Ishikawa (cell line): ENCODE measurements around the gene THADA.

ENCODE experiments used
- EP300 ChIP-seq: IDR thresholded peaks from 2 replicates; pipeline ENCODE4 v1.6.1; 2012; ENCODE audit warnings: borderline replicate concordance
- FOXM1 ChIP-seq: IDR thresholded peaks from 2 replicates; pipeline ENCODE4 v1.6.1; 2012; ENCODE audit warnings: low read depth, borderline replicate concordance
- MAX ChIP-seq: IDR thresholded peaks from 2 replicates; pipeline ENCODE4 v1.6.1; 2012
- REST ChIP-seq: IDR thresholded peaks from 2 replicates; pipeline ENCODE4 v1.6.1; 2012; ENCODE audit warnings: low read depth, mild to moderate bottlenecking
- TAF1 ChIP-seq: IDR thresholded peaks from 2 replicates; pipeline ENCODE4 v1.6.1; 2012; ENCODE audit warnings: low read depth, mild to moderate bottlenecking
- TCF12 ChIP-seq: IDR thresholded peaks from 2 replicates; pipeline ENCODE4 v1.6.1; 2012; ENCODE audit warnings: low read depth
- TEAD4 ChIP-seq: IDR thresholded peaks from 2 replicates; pipeline ENCODE4 v1.6.1; 2012
- YY1 ChIP-seq: IDR thresholded peaks from 2 replicates; pipeline ENCODE4 v1.6.1; 2012; ENCODE audit warnings: low read depth

GRCh38 chr2:43402452-43402937 lies 193.3 kb downstream of the THADA start:
- TF ChIP-seq TAF1 (no peak), TEAD4 (no peak), EP300 (no peak), YY1 (no peak), TCF12 (no peak), REST (no peak), MAX (no peak), FOXM1 (no peak)
